ENCODE measurements around the gene TLK1.

Gene TLK1

DNA sequence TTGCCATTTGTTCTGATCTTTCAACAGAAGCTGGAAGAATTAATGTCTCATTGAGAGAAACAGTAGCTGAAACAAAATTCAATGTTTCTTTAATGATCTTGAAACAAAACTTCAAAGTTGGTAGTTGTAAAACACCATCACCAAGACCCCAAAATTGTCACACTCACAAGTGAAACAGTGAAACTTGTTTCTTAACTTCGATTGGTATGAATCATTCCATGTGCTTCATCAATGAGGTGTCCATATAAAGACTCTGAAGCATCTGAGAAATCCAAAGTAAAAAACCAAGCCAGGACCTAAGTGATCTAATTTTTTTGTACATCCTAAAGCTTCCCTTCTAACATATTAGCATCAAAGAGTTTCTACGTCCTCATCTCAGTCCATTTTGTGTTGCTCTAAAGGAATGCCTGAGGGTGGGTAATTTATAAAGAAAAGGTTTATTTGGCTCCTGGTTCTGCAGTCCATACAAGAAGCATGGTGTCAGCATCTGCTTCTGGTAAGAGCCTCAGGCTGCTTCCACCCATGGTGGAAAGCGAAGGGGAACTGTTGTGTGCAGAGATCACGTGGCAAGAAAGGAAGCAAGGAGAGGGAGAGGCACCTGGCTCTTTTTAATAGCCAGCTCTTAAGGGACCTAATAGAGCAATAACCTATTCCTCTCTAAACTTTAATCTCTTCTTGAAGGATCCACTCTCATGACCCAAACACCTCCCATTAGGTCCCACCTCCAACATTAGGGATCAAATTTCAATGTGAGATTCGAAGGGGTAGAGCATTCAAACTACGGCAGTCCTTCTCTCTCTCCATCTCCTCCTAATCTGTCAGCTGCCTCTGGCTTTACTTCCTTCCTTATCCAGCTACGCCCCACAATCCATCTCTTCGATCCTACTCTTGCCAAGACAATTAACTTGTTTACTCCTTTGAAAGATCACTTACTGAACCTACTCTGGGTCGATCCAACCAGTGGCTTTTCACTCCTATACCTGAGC is 20.7 kb upstream of the TLK1 start:
- DNase-seq (ENCODE audit: low read depth), result peak; percentile 27
- peak overlapping the region; percentile 1; the same call in 1 of the 2 replicates for H3K4me3 ChIP-seq (ENCODE audit: low read depth, low read length)
- TF ChIP-seq, protein P1, sequence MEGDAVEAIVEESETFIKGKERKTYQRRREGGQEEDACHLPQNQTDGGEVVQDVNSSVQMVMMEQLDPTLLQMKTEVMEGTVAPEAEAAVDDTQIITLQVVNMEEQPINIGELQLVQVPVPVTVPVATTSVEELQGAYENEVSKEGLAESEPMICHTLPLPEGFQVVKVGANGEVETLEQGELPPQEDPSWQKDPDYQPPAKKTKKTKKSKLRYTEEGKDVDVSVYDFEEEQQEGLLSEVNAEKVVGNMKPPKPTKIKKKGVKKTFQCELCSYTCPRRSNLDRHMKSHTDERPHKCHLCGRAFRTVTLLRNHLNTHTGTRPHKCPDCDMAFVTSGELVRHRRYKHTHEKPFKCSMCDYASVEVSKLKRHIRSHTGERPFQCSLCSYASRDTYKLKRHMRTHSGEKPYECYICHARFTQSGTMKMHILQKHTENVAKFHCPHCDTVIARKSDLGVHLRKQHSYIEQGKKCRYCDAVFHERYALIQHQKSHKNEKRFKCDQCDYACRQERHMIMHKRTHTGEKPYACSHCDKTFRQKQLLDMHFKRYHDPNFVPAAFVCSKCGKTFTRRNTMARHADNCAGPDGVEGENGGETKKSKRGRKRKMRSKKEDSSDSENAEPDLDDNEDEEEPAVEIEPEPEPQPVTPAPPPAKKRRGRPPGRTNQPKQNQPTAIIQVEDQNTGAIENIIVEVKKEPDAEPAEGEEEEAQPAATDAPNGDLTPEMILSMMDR (IDR thresholded peaks at IDR 0.05; ENCODE audit: insufficient read depth, low read depth, low read length, missing control alignments), result no peak

DNA sequence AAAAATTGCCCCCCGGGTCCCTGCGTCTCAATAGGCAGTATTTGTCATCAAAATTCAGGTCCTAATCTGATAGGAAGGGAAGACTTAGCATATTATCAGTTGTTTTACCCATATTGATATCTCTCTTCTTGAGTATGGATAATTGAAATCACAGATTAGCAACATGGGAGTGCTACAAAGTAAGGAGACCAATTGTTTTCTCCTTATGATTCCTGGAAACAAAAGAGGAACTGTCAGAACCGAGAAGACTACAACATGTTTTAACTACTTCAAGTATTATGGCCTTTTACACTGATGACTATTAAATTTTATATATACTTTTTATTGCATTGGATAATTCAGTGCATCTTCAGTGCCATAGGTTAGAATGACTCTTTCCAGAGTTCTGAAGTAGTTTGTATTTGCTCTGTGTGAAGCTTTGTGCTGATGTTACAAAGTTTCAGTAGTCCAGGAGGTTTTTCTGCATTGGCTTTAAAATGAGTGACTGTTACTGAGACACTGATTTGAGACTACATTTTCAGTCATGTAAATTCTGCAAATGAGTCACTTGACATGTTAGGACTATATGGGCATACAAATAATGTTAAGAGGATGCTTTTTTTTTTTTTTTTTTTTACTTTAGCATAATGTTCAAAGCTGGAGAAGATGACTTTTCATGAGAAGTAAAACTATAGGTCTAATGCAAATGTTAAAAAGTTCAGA is 19.7 kb upstream of the TLK1 start:
- TF ChIP-seq, protein P1 (IDR thresholded peaks at IDR 0.05; ENCODE audit: insufficient read depth, low read depth, low read length, missing control alignments), result no peak
- no peak overlapping the region for H3K4me3 ChIP-seq (ENCODE audit: low read depth, low read length)
- DNase-seq (ENCODE audit: low read depth), result peak; percentile 58

DNA sequence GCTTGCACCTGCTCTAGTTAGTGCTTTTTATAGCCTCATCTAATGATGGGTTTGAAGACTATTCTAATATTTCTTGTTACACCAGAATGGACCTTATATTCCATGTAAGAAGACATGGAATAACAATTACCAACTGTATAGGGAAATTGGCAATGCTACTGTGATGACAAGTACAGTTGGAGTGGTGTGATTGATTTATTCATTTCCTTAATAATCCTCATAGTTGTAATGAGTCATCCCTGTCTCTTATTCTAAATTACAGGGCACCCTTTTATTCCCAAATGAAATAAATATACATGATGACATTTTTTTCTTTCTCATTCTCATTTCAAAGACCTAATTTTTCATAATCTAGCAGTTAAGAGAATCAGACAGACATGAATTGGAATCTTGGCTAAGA is 18.3 kb upstream of the TLK1 start:
- TF ChIP-seq, protein P1 (IDR thresholded peaks at IDR 0.05; ENCODE audit: insufficient read depth, low read depth, low read length, missing control alignments), result no peak
- DNase-seq (ENCODE audit: low read depth), result no peak
- H3K4me3 ChIP-seq (ENCODE audit: low read depth, low read length), result no peak overlapping the region

DNA sequence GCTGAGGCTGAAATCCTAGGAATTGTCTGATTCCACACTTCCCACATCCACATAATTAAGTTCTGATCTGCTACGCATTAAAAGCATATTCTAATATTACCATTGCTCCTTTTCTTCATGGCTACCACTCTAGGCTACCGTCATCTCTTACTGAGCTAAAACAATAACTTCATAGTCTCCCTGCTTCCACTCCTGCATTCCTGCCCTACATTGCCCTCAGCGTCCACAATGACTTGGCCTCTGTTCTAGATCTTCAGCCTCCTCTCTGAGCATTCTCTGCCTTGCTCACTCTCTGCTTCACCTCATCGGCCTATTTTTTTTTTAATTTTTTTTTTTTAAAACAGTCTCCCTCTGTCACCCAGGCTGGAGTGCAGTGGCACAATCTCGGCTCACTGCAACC is 15.8 kb upstream of the TLK1 start:
- no peak for DNase-seq (ENCODE audit: low read depth)

GRCh38 chr2:171174075-171174474 is 13.4 kb upstream of the TLK1 start:
- no peak overlapping the region for H3K4me3 ChIP-seq (ENCODE audit: low read depth, low read length)
- TF ChIP-seq, protein P1 (IDR thresholded peaks at IDR 0.05; ENCODE audit: insufficient read depth, low read depth, low read length, missing control alignments), result no peak
- no peak for DNase-seq (ENCODE audit: low read depth)

More for the DNA sequence above, 15.8 kb upstream of the TLK1 start:
- H3K4me3 ChIP-seq (ENCODE audit: low read depth, low read length), result no peak overlapping the region
- TF ChIP-seq, protein P1 (IDR thresholded peaks at IDR 0.05; ENCODE audit: insufficient read depth, low read depth, low read length, missing control alignments), result no peak

GRCh38 chr2:171173087-171173486 is 12.4 kb upstream of the TLK1 start:
- H3K4me3 ChIP-seq (ENCODE audit: low read depth, low read length), result no peak overlapping the region
- DNase-seq (ENCODE audit: low read depth), result no peak
- TF ChIP-seq, protein P1 (IDR thresholded peaks at IDR 0.05; ENCODE audit: insufficient read depth, low read depth, low read length, missing control alignments), result no peak
